Mesenchymal stem cell (in vitro differentiated cells and primary cell): ENCODE data around the gene CDC5L.

Experiments
- DNase-seq: peaks from one replicate; pipeline ENCODE4 v3.0.0-alpha.2; 2013
- H2AFZ ChIP-seq: one replicate; pipeline ENCODE4 v1.6.1; 2013; ENCODE audit warnings: low read depth, mild to moderate bottlenecking, control low read depth, inconsistent platforms, low read length, moderate library complexity
- H2AK5ac ChIP-seq: 2 replicates; pipeline ENCODE4 v1.6.1; 2013; ENCODE audit warnings: low read length, moderate library complexity, mild to moderate bottlenecking, inconsistent platforms; ENCODE audit not compliant: severe bottlenecking
- H2BK120ac ChIP-seq: one replicate; pipeline ENCODE4 v1.6.1; 2013; ENCODE audit warnings: low read depth, mild to moderate bottlenecking, inconsistent platforms, low read length, moderate library complexity
- H2BK12ac ChIP-seq, 2 experiments: one replicate each; pipeline ENCODE4 v1.6.1; 2013; ENCODE audit warnings: inconsistent platforms in 2 of 2, low read length in 2 of 2, mild to moderate bottlenecking in 2 of 2, moderate library complexity in 2 of 2, control low read depth in 1 of 2
- H2BK15ac ChIP-seq: one replicate; pipeline ENCODE4 v1.6.1; 2013; ENCODE audit warnings: mild to moderate bottlenecking, low read depth, inconsistent platforms; ENCODE audit not compliant: poor library complexity, severe bottlenecking
- H2BK5ac ChIP-seq: 2 replicates; pipeline ENCODE4 v1.6.1; 2013; ENCODE audit warnings: low read depth, mild to moderate bottlenecking, low read length, control low read depth, inconsistent platforms; ENCODE audit not compliant: poor library complexity, severe bottlenecking
- H3K14ac ChIP-seq, 2 experiments: one replicate each; pipeline ENCODE4 v1.6.1; 2013; ENCODE audit warnings: inconsistent platforms in 2 of 2, low read length in 2 of 2, control low read depth in 1 of 2, mild to moderate bottlenecking in 1 of 2, moderate library complexity in 1 of 2
- H3K18ac ChIP-seq, 2 experiments: one replicate each; pipeline ENCODE4 v1.6.1; 2013; ENCODE audit warnings: inconsistent platforms in 2 of 2, low read length in 2 of 2, control low read depth in 1 of 2, low read depth in 1 of 2, mild to moderate bottlenecking in 1 of 2
- H3K23ac ChIP-seq, 2 experiments: one replicate each; pipeline ENCODE4 v1.6.1; 2013; ENCODE audit warnings: inconsistent platforms in 2 of 2, low read length in 2 of 2, mild to moderate bottlenecking in 2 of 2, moderate library complexity in 2 of 2, control low read depth in 1 of 2
- H3K27ac ChIP-seq: 2 replicates; pipeline ENCODE4 v1.5.1; 2013; ENCODE audit warnings: mild to moderate bottlenecking, moderate library complexity, low read length, control low read depth, inconsistent platforms; ENCODE audit not compliant: poor library complexity, severe bottlenecking
- H3K27me3 ChIP-seq, 2 experiments: 2 replicates each; pipeline versions ENCODE4 v1.6.1 to v1.7.0; 2013; ENCODE audit warnings: low read length in 2 of 2, mild to moderate bottlenecking in 2 of 2, moderate library complexity in 2 of 2, control low read depth in 1 of 2, inconsistent platforms in 1 of 2; ENCODE audit not compliant: control insufficient read depth in 1 of 2, insufficient read depth in 1 of 2
- H3K36me3 ChIP-seq, 2 experiments: 2 replicates each; pipeline versions ENCODE4 v1.6.1 to v1.7.0; 2013; ENCODE audit warnings: low read length in 2 of 2, control low read depth in 1 of 2, inconsistent platforms in 1 of 2, low read depth in 1 of 2, mild to moderate bottlenecking in 1 of 2; ENCODE audit not compliant: insufficient read depth in 2 of 2, control insufficient read depth in 1 of 2
- H3K4ac ChIP-seq, 2 experiments: one replicate each; pipeline ENCODE4 v1.6.1; 2013; ENCODE audit warnings: inconsistent platforms in 2 of 2, low read length in 2 of 2, mild to moderate bottlenecking in 2 of 2, moderate library complexity in 2 of 2, control low read depth in 1 of 2, low read depth in 1 of 2
- H3K4me1 ChIP-seq: 2 replicates; pipeline ENCODE4 v1.6.1; 2013; ENCODE audit warnings: low read depth, low read length, control low read depth; ENCODE audit not compliant: control insufficient read depth, insufficient read depth
- H3K4me2 ChIP-seq: 2 replicates; pipeline ENCODE4 v1.6.1; 2013; ENCODE audit warnings: low read length, mild to moderate bottlenecking, inconsistent platforms; ENCODE audit not compliant: poor library complexity, severe bottlenecking
- H3K4me3 ChIP-seq, 2 experiments: 2 replicates each; pipeline versions ENCODE4 v1.5.1 to v1.7.0; 2013; ENCODE audit warnings: low read length in 2 of 2, mild to moderate bottlenecking in 2 of 2, control low read depth in 1 of 2, low read depth in 1 of 2; ENCODE audit not compliant: insufficient read depth in 1 of 2
- H3K79me1 ChIP-seq: replicated peaks from 2 replicates; pipeline ENCODE4 v1.6.1; 2013; ENCODE audit warnings: mild to moderate bottlenecking, control low read depth, low read length, inconsistent platforms; ENCODE audit not compliant: poor library complexity, severe bottlenecking
- H3K9ac ChIP-seq: 2 replicates; pipeline ENCODE4 v1.7.0; 2013; ENCODE audit warnings: mild to moderate bottlenecking, low read length, moderate library complexity
- H3K9me3 ChIP-seq: 2 replicates; pipeline ENCODE4 v1.7.0; 2013; ENCODE audit warnings: mild to moderate bottlenecking, low read length; ENCODE audit not compliant: control insufficient read depth
- H4K8ac ChIP-seq: one replicate; pipeline ENCODE4 v1.6.1; 2013; ENCODE audit warnings: inconsistent platforms, mild to moderate bottlenecking, low read length, moderate library complexity
- H4K91ac ChIP-seq: one replicate; pipeline ENCODE4 v1.6.1; 2013; ENCODE audit warnings: mild to moderate bottlenecking, low read length, inconsistent platforms
- WGBS: methylation state at CpG from one replicate; pipeline ENCODE4 v1.1.7; 2013; ENCODE audit warnings: mixed read lengths; 5-methylcytosine and 5-hydroxymethylcytosine counted together

Gene CDC5L

GRCh38 chr6:44478591-44479254, 91.2 kb downstream of the CDC5L start:
- no peak overlapping the region for H3K4me2 ChIP-seq
- DNase-seq: no peak
- H2BK5ac ChIP-seq: no peak overlapping the region
- no peak overlapping the region for H2AFZ ChIP-seq
- peaks cover 7% of the 10 kb centered on the region for H3K4me1 ChIP-seq
- H4K8ac ChIP-seq: no peak overlapping the region
- no peak overlapping the region for H3K9ac ChIP-seq
- peaks cover 5 to 58% of the 10 kb centered on the region in 2 experiments for H3K27me3 ChIP-seq
- H2BK12ac ChIP-seq: no peak overlapping the region
- no peak overlapping the region for H3K23ac ChIP-seq
- H3K4me3 ChIP-seq: no peak overlapping the region
- no peaks in the 10 kb centered on the region for H3K79me1 ChIP-seq
- H3K36me3 ChIP-seq: no peaks in the 10 kb centered on the region
- H2BK15ac ChIP-seq: no peak overlapping the region
- H3K27ac ChIP-seq: no peak overlapping the region
- no peak overlapping the region for H3K14ac ChIP-seq
- H3K18ac ChIP-seq: no peak overlapping the region
- WGBS: 90% methylated on average over 9 of the region's 11 CpGs
- H3K9me3 ChIP-seq: no peaks in the 10 kb centered on the region
- no peak overlapping the region for H2AK5ac ChIP-seq
- H3K4ac ChIP-seq: no peak overlapping the region
- H4K91ac ChIP-seq: no peak overlapping the region
- H2BK120ac ChIP-seq: no peak overlapping the region

DNA sequence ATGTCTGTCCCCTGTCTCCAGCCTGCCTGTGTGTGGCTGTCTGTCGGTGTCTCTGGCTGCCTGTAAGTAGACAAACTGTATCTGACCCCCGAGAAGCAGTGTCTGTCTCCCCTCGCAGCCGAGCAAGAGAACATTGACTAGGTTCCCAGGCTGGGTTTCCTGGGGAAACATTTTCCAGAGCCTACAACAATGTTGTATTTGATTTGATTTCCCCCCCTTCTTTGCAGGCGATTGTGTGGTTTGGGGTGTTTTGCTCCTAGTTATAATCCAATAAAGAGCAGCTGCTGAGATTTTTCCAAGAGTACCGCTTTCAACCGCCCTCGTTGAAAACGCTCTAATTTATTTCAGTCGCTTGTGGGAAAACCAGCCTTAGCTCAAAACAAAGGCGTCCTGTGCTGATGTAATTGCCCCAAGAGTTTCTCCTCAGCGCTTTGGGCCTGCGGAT, 92.6 kb downstream of the CDC5L start:
- Histone ChIP-seq H3K79me1 (no peaks in the 10 kb centered on the region), H3K23ac (no peak overlapping the region), H3K4me1 (peaks cover 7% of the 10 kb centered on the region), H3K14ac (no peak overlapping the region), H3K36me3 (no peaks in the 10 kb centered on the region), H2BK12ac (no peak overlapping the region), H4K8ac (no peak overlapping the region), H2BK15ac (no peak overlapping the region), H3K4ac (no peak overlapping the region), H3K27me3 (peaks cover 5 to 56% of the 10 kb centered on the region in 2 experiments), H4K91ac (no peak overlapping the region), H2BK5ac (no peak overlapping the region), H3K4me2 (no peak overlapping the region), H2AFZ (no peak overlapping the region), H3K18ac (no peak overlapping the region), H3K27ac (no peak overlapping the region), H2BK120ac (no peak overlapping the region), H2AK5ac (no peak overlapping the region), H3K4me3 (no peak overlapping the region), H3K9ac (no peak overlapping the region), H3K9me3 (no peaks in the 10 kb centered on the region)
- WGBS: 88% methylated on average over 13 of the region's 13 CpGs
- no peak for DNase-seq

GRCh38 chr6:44481056-44481455, 93.5 kb downstream of the CDC5L start:
- H3K9me3 ChIP-seq: no peaks in the 10 kb centered on the region

GRCh38 chr6:44481760-44482159, 94.3 kb downstream of the CDC5L start:
- Histone ChIP-seq H3K4me1 (no peaks in the 10 kb centered on the region), H3K27ac (no peak overlapping the region), H3K4me3 (no peak overlapping the region), H2BK12ac (no peak overlapping the region), H2AFZ (no peak overlapping the region), H3K79me1 (no peaks in the 10 kb centered on the region), H3K4me2 (no peak overlapping the region), H3K36me3 (no peaks in the 10 kb centered on the region), H4K8ac (no peak overlapping the region), H3K23ac (no peak overlapping the region), H2AK5ac (no peak overlapping the region), H3K18ac (no peak overlapping the region), H3K9me3 (no peaks in the 10 kb centered on the region), H2BK5ac (no peak overlapping the region), H3K9ac (no peak overlapping the region), H4K91ac (no peak overlapping the region), H2BK120ac (no peak overlapping the region), H2BK15ac (no peak overlapping the region), H3K4ac (no peak overlapping the region), H3K27me3 (peaks cover 5 to 52% of the 10 kb centered on the region in 2 experiments), H3K14ac (no peak overlapping the region)
- DNase-seq: no peak
- 96% methylated on average over 8 of the region's 9 CpGs for WGBS

More at GRCh38 chr6:44481056-44481455, 93.5 kb downstream of the CDC5L start:
- no peak overlapping the region for H3K27ac ChIP-seq
- peaks cover 5 to 53% of the 10 kb centered on the region in 2 experiments for H3K27me3 ChIP-seq
- no peak overlapping the region for H4K8ac ChIP-seq
- DNase-seq: no peak
- H2BK120ac ChIP-seq: no peak overlapping the region
- H3K14ac ChIP-seq: no peak overlapping the region
- peaks cover 2% of the 10 kb centered on the region for H3K4me1 ChIP-seq
- H2BK5ac ChIP-seq: no peak overlapping the region
- no peaks in the 10 kb centered on the region for H3K79me1 ChIP-seq
- no peak overlapping the region for H2AFZ ChIP-seq
- no peak overlapping the region for H3K9ac ChIP-seq
- H4K91ac ChIP-seq: no peak overlapping the region
- no peaks in the 10 kb centered on the region for H3K36me3 ChIP-seq
- 97% methylated on average over 6 of the region's 6 CpGs for WGBS
- no peak overlapping the region for H2BK12ac ChIP-seq
- no peak overlapping the region for H3K23ac ChIP-seq
- H3K4me2 ChIP-seq: no peak overlapping the region
- H3K18ac ChIP-seq: no peak overlapping the region
- no peak overlapping the region for H3K4me3 ChIP-seq
- H2BK15ac ChIP-seq: no peak overlapping the region
- H2AK5ac ChIP-seq: no peak overlapping the region
- no peak overlapping the region for H3K4ac ChIP-seq
